HepG2 (cell line): ENCODE data around the gene MBD4. TPM values are rescaled to one million over a fixed set of nuclear protein-coding genes. Genes with fewer than 3 reads are reported as not detected.
A peak's percentile ranks its signal among the peaks of the same experiment; 100 is the strongest.

Source experiments
- FOXM1 ChIP-seq: sonication (generic); formaldehyde crosslinking; IDR thresholded peaks from 2 replicates; pipeline ENCODE4 v1.5.0; 2020; ENCODE audit warnings: missing genetic modification reagents
- HDAC2 ChIP-seq: sonication (generic); formaldehyde crosslinking; IDR thresholded peaks from 2 replicates; pipeline ENCODE4 v1.4.0; 2020; ENCODE audit warnings: missing genetic modification reagents
- NR2F2 ChIP-seq: IDR thresholded peaks from 2 replicates; pipeline ENCODE4 v1.6.1; 2012; ENCODE audit warnings: low read depth, inconsistent platforms, borderline replicate concordance
- SP4 ChIP-seq: sonication (generic); formaldehyde crosslinking; IDR thresholded peaks from 2 replicates; pipeline ENCODE4 v1.8.1; 2023; ENCODE audit warnings: mild to moderate bottlenecking, missing genetic modification reagents
- TRIM24 ChIP-seq: sonication (generic); formaldehyde crosslinking; IDR thresholded peaks from 2 replicates; pipeline ENCODE4 v1.8.0; 2022; ENCODE audit warnings: mild to moderate bottlenecking, missing genetic modification reagents
- ZBTB7A ChIP-seq: sonication (generic); formaldehyde crosslinking; IDR thresholded peaks from 2 replicates; pipeline ENCODE4 v1.8.0; 2022; ENCODE audit warnings: mild to moderate bottlenecking, missing genetic modification reagents
- ZNF124 ChIP-seq: sonication (generic); formaldehyde crosslinking; IDR thresholded peaks from 2 replicates; pipeline ENCODE4 v1.4.0; 2020; ENCODE audit warnings: missing genetic modification reagents
- ZNF207 ChIP-seq: fragments of 450-650 bp; IDR thresholded peaks from 2 replicates; pipeline ENCODE4 v1.6.1; 2016; ENCODE audit warnings: antibody characterized with exemption, borderline replicate concordance
- ZNF274 ChIP-seq: sonication (generic); formaldehyde crosslinking; IDR thresholded peaks from 2 replicates; pipeline ENCODE4 v1.5.1; 2020; ENCODE audit warnings: mild to moderate bottlenecking, missing genetic modification reagents
- ZNF367 ChIP-seq: sonication (generic); formaldehyde crosslinking; IDR thresholded peaks from 2 replicates; pipeline ENCODE4 v1.4.0; 2020; ENCODE audit warnings: missing genetic modification reagents, borderline replicate concordance
- ZNF446 ChIP-seq: sonication (generic); formaldehyde crosslinking; IDR thresholded peaks from 2 replicates; pipeline ENCODE4 v1.5.0; 2020; ENCODE audit warnings: mild to moderate bottlenecking, missing genetic modification reagents
- ZNF549 ChIP-seq: sonication (generic); formaldehyde crosslinking; IDR thresholded peaks from 2 replicates; pipeline ENCODE4 v1.5.0; 2020; ENCODE audit warnings: missing genetic modification reagents
- ZNF569 ChIP-seq: sonication (generic); formaldehyde crosslinking; IDR thresholded peaks from 2 replicates; pipeline ENCODE4 v1.5.0; 2020; ENCODE audit warnings: mild to moderate bottlenecking, missing genetic modification reagents, moderate library complexity, borderline replicate concordance
- ZNF678 ChIP-seq: sonication (generic); formaldehyde crosslinking; IDR thresholded peaks from 2 replicates; pipeline ENCODE4 v1.4.0; 2020; ENCODE audit warnings: mild to moderate bottlenecking, missing genetic modification reagents
- polyA plus RNA-seq, 8 experiments: library from polyadenylated mRNA; depleted of rRNA in 3 of 8; stranded (reverse) in 7 of 8; unstranded in 1 of 8; fragments of >200 nt; fragmentation: Illumina TruSeq in 4 of 8; extraction: Trizol in 4 of 8; gene quantifications; 2 replicates each; pipeline versions ENCODE4 v1.2.1 to v1.2.3, GENCODE V29; 2011 to 2016; ENCODE audit warnings: low read depth in 4 of 8, missing spikeins in 1 of 8, mixed read lengths in 1 of 8; ENCODE audit not compliant: insufficient read depth in 1 of 8
- total RNA-seq, 5 experiments: library from RNA; depleted of rRNA; stranded (reverse); fragments of >200 nt; fragmentation: Illumina TruSeq; extraction: Trizol; gene quantifications; 2 replicates each; pipeline ENCODE4 v1.2.3, GENCODE V29; 2016; ENCODE audit warnings: low read depth in 1 of 5
- TF ChIP-seq, protein P1 (sequence below): sonication (generic); formaldehyde crosslinking; IDR thresholded peaks from 2 replicates; pipeline ENCODE4 v1.5.1; 2020; ENCODE audit warnings: mild to moderate bottlenecking, missing genetic modification reagents, borderline replicate concordance
- TF ChIP-seq, protein P2 (sequence below): sonication (generic); formaldehyde crosslinking; IDR thresholded peaks from 2 replicates; pipeline ENCODE4 v1.4.0; 2020; ENCODE audit warnings: missing genetic modification reagents
- TF ChIP-seq, protein P3 (sequence below): IDR thresholded peaks from 2 replicates; pipeline ENCODE4 v1.6.1; 2016; ENCODE audit warnings: missing compliant biosample characterization, missing genetic modification reagents, borderline replicate concordance
- TF ChIP-seq, protein P4 (sequence below): sonication (generic); formaldehyde crosslinking; IDR thresholded peaks from 2 replicates; pipeline ENCODE4 v1.4.0; 2020; ENCODE audit warnings: mild to moderate bottlenecking, missing genetic modification reagents
- TF ChIP-seq, protein P5 (sequence below): sonication (generic); formaldehyde crosslinking; IDR thresholded peaks from 2 replicates; pipeline ENCODE4 v1.8.0; 2023; ENCODE audit warnings: mild to moderate bottlenecking, missing genetic modification reagents
- TF ChIP-seq, protein P6 (sequence below): sonication (generic); formaldehyde crosslinking; IDR thresholded peaks from 2 replicates; pipeline ENCODE4 v1.4.0; 2020; ENCODE audit warnings: mild to moderate bottlenecking, missing genetic modification reagents
- TF ChIP-seq, protein P7 (sequence below): IDR thresholded peaks from 2 replicates; pipeline ENCODE4 v1.6.1; 2016; ENCODE audit warnings: missing biosample characterization, missing genetic modification reagents, low read depth

Gene MBD4
- total and polyA plus RNA-seq, 2 of the 13 experiments (the other 11 are each of a cell fraction or from before 2014, with no cell fraction given): 14.9 to 25.3 TPM

DNA sequence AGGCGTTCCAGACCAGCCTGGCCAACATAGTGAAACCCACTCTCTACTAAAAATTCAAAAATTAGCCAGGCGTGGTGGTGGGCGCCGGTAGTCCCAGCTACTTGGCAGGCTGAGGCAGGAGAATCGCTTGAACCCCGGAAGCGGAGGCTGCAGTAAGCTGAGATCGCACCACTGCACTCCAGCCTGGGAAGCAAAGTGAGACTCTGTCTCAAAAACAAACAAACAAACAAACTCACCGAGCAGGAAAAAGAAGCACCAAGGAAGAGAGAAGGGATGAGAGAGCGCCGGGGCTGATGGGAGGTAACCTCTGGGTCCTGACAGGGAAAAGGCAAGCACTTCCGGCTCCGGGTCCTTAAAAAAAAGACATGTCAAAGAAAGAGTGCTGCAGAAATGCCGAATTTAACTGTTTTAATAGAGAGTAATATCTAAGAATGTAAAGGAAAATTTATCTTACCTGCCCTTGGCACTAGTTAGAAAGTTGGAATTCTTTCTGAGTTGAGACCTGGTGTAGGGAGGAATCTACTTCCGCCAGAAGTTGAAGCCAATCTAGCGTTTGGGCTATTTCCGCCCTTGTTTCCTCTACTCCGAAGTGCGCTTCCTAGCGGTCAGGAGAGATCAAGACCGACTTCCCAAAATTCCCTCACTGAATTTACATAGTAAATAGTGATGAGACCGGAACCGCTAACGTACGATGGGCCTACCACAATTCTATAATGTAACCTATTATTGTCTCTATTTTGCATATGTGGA, 40.4 kb downstream of the MBD4 start (continued):
- 0 out of 2 replicates have a peak, but pooled peaks have one; percentile 17 for TF ChIP-seq NR2F2
- TF ChIP-seq ZNF274: no peak
- no peak for TF ChIP-seq ZBTB7A
- TF ChIP-seq FOXM1 (CRISPR knock-in tag): no peak
- TF ChIP-seq ZNF446 (CRISPR knock-in tag): no peak
- TF ChIP-seq TRIM24 (CRISPR knock-in tag): no peak
- TF ChIP-seq, protein P1, sequence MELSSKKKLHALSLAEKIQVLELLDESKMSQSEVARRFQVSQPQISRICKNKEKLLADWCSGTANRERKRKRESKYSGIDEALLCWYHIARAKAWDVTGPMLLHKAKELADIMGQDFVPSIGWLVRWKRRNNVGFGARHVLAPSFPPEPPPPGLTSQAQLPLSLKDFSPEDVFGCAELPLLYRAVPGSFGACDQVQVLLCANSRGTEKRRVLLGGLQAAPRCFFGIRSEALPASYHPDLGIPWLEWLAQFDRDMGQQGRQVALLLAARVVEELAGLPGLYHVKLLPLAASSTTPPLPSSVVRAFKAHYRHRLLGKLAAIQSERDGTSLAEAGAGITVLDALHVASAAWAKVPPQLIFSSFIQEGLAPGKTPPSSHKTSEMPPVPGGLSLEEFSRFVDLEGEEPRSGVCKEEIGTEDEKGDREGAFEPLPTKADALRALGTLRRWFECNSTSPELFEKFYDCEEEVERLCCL (CRISPR knock-in tag): no peak
- TF ChIP-seq ZNF569 (CRISPR knock-in tag): no peak
- TF ChIP-seq, protein P2, sequence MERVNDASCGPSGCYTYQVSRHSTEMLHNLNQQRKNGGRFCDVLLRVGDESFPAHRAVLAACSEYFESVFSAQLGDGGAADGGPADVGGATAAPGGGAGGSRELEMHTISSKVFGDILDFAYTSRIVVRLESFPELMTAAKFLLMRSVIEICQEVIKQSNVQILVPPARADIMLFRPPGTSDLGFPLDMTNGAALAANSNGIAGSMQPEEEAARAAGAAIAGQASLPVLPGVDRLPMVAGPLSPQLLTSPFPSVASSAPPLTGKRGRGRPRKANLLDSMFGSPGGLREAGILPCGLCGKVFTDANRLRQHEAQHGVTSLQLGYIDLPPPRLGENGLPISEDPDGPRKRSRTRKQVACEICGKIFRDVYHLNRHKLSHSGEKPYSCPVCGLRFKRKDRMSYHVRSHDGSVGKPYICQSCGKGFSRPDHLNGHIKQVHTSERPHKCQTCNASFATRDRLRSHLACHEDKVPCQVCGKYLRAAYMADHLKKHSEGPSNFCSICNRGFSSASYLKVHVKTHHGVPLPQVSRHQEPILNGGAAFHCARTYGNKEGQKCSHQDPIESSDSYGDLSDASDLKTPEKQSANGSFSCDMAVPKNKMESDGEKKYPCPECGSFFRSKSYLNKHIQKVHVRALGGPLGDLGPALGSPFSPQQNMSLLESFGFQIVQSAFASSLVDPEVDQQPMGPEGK (CRISPR knock-in tag): no peak
- TF ChIP-seq ZNF678 (CRISPR knock-in tag): no peak
- TF ChIP-seq ZNF549 (CRISPR knock-in tag): no peak
- TF ChIP-seq ZNF124: no peak
- no peak for TF ChIP-seq ZNF367 (CRISPR knock-in tag)
- TF ChIP-seq, protein P3, sequence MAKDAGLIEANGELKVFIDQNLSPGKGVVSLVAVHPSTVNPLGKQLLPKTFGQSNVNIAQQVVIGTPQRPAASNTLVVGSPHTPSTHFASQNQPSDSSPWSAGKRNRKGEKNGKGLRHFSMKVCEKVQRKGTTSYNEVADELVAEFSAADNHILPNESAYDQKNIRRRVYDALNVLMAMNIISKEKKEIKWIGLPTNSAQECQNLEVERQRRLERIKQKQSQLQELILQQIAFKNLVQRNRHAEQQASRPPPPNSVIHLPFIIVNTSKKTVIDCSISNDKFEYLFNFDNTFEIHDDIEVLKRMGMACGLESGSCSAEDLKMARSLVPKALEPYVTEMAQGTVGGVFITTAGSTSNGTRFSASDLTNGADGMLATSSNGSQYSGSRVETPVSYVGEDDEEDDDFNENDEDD: no peak
- TF ChIP-seq, protein P4, sequence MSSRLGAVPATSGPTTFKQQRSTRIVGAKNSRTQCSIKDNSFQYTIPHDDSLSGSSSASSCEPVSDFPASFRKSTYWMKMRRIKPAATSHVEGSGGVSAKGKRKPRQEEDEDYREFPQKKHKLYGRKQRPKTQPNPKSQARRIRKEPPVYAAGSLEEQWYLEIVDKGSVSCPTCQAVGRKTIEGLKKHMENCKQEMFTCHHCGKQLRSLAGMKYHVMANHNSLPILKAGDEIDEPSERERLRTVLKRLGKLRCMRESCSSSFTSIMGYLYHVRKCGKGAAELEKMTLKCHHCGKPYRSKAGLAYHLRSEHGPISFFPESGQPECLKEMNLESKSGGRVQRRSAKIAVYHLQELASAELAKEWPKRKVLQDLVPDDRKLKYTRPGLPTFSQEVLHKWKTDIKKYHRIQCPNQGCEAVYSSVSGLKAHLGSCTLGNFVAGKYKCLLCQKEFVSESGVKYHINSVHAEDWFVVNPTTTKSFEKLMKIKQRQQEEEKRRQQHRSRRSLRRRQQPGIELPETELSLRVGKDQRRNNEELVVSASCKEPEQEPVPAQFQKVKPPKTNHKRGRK: no peak
- TF ChIP-seq HDAC2 (CRISPR knock-in tag): peak; percentile 17; the same call in 1 of the 2 replicates
- TF ChIP-seq SP4 (CRISPR knock-in tag): no peak
- TF ChIP-seq, protein P5, sequence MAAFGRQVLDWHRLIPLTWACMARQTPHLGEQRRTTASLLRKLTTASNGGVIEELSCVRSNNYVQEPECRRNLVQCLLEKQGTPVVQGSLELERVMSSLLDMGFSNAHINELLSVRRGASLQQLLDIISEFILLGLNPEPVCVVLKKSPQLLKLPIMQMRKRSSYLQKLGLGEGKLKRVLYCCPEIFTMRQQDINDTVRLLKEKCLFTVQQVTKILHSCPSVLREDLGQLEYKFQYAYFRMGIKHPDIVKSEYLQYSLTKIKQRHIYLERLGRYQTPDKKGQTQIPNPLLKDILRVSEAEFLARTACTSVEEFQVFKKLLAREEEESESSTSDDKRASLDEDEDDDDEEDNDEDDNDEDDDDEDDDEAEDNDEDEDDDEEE (CRISPR knock-in tag): no peak
- TF ChIP-seq, protein P6, sequence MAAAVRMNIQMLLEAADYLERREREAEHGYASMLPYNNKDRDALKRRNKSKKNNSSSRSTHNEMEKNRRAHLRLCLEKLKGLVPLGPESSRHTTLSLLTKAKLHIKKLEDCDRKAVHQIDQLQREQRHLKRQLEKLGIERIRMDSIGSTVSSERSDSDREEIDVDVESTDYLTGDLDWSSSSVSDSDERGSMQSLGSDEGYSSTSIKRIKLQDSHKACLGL (CRISPR knock-in tag): no peak
- TF ChIP-seq, protein P7, sequence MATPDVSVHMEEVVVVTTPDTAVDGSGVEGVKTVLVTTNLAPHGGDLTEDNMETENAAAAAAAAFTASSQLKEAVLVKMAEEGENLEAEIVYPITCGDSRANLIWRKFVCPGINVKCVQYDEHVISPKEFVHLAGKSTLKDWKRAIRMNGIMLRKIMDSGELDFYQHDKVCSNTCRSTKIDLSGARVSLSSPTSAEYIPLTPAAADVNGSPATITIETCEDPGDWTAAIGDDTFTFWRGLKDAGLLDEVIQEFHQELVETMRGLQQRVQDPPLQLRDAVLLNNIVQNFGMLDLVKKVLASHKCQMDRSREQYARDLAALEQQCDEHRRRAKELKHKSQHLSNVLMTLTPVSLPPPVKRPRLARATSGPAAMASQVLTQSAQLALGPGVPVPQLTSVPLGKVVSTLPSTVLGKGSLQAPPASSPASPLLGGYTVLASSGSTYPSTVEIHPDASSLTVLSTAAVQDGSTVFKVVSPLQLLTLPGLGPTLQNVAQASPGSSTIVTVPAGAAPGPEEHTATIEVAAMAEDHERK (CRISPR knock-in tag): no peak
- TF ChIP-seq ZNF207: no peak
